Naive thymus-derived CD4-positive, alpha-beta T cell (primary cell): ENCODE data around the gene CFAP251. TPM values are rescaled to one million over a fixed set of nuclear protein-coding genes. Genes with fewer than 3 reads are reported as not detected.
A peak's percentile ranks its signal among the peaks of the same experiment; 100 is the strongest.

Source experiments
- ATAC-seq: fragments of 150-1000 bp; cut with Tn5 transposase; 2 replicates; pipeline ENCODE4 v1.10.0; 2021; ENCODE audit warnings: mild to moderate bottlenecking, moderate library complexity
- CTCF ChIA-PET: fragments of 350-600 bp; sonication (Branson Sonifier 250); formaldehyde crosslinking; loops from one replicate; lab custom pipeline; 2021; ENCODE audit warnings: antibody characterized with exemption; lab: Charles Lee
- POLR2A ChIA-PET: fragments of 350-600 bp; sonication (Branson Sonifier 250); formaldehyde crosslinking; loops from one replicate; lab custom pipeline; 2021; ENCODE audit warnings: antibody characterized with exemption, inconsistent platforms; lab: Charles Lee
- DNase-seq, 9 donors: peaks; one replicate each; pipeline versions ENCODE4 v3.0.0 to v3.0.0-alpha.2; 2020 to 2022; ENCODE audit warnings: mixed read lengths in 1 of 9
- H3K27ac ChIP-seq: one replicate; pipeline ENCODE4 v1.7.0; 2013; ENCODE audit warnings: mild to moderate bottlenecking, low read depth, low read length, moderate library complexity
- H3K27me3 ChIP-seq, 2 donors: one replicate each; pipeline ENCODE4 v1.7.0; 2013; ENCODE audit warnings: low read length in 2 of 2, mild to moderate bottlenecking in 2 of 2, moderate library complexity in 2 of 2; ENCODE audit not compliant: control insufficient read depth in 2 of 2, insufficient read depth in 2 of 2
- H3K36me3 ChIP-seq, 3 experiments: 1 replicate in 2 of 3; 2 replicates in 1 of 3; pipeline ENCODE4 v1.7.0; 2013; ENCODE audit warnings: low read length in 3 of 3, mild to moderate bottlenecking in 3 of 3, moderate library complexity in 1 of 3; ENCODE audit not compliant: insufficient read depth in 3 of 3, control insufficient read depth in 2 of 3
- H3K4me1 ChIP-seq, 2 donors: one replicate each; pipeline ENCODE4 v1.7.0; 2013; ENCODE audit warnings: low read length in 2 of 2, mild to moderate bottlenecking in 2 of 2, moderate library complexity in 1 of 2; ENCODE audit not compliant: control insufficient read depth in 2 of 2, insufficient read depth in 2 of 2
- H3K4me3 ChIP-seq: 2 replicates; pipeline ENCODE4 v1.7.0; 2013; ENCODE audit warnings: mild to moderate bottlenecking, low read length
- H3K9me3 ChIP-seq, 3 experiments: 1 replicate in 2 of 3; 2 replicates in 1 of 3; pipeline ENCODE4 v1.7.0; 2013; ENCODE audit warnings: low read length in 3 of 3; ENCODE audit not compliant: control insufficient read depth in 2 of 3
- H3K27ac Mint-ChIP-seq, 9 donors: one replicate each; pipeline ENCODE4 v1.8.0; 2020 to 2022; ENCODE audit warnings: mixed read lengths in 9 of 9, mild to moderate bottlenecking in 8 of 9, moderate library complexity in 5 of 9, inconsistent platforms in 2 of 9
- H3K27me3 Mint-ChIP-seq, 5 donors: one replicate each; pipeline ENCODE4 v1.8.0; 2021 to 2022; ENCODE audit warnings: mixed read lengths in 5 of 5, mild to moderate bottlenecking in 1 of 5
- H3K36me3 Mint-ChIP-seq, 5 donors: one replicate each; pipeline ENCODE4 v1.8.0; 2020 to 2022; ENCODE audit warnings: mixed read lengths in 5 of 5, mild to moderate bottlenecking in 3 of 5, inconsistent platforms in 1 of 5
- H3K4me1 Mint-ChIP-seq, 7 donors: one replicate each; pipeline ENCODE4 v1.8.0; 2020 to 2022; ENCODE audit warnings: mixed read lengths in 7 of 7, mild to moderate bottlenecking in 3 of 7, inconsistent platforms in 1 of 7
- H3K4me3 Mint-ChIP-seq, 10 donors: one replicate each; pipeline ENCODE4 v1.8.0; 2020 to 2022; ENCODE audit warnings: mild to moderate bottlenecking in 10 of 10, mixed read lengths in 10 of 10, moderate library complexity in 6 of 10, inconsistent platforms in 2 of 10
- H3K9me3 Mint-ChIP-seq, 11 donors: one replicate each; pipeline ENCODE4 v1.8.0; 2020 to 2022; ENCODE audit warnings: mixed read lengths in 11 of 11, mild to moderate bottlenecking in 4 of 11, inconsistent platforms in 1 of 11, moderate library complexity in 1 of 11
- intact Hi-C, 2 donors: fragments of 100-400 bp; cut with micrococcal nuclease; formaldehyde crosslinking; loops; one replicate each; pipeline ENCODE4 v1.15.1; 2023
- polyA plus RNA-seq, 2 donors: library from polyadenylated mRNA; unstranded; fragments of 300-500 nt; fragmentation: Illumina TruSeq; gene quantifications; one replicate each; pipeline ENCODE4 v1.2.3, GENCODE V29; 2021
- total RNA-seq, 6 experiments: library from RNA in 5 of 6; stranded (reverse) in 5 of 6; gene quantifications; 1 replicate in 5 of 6; 2 replicates in 1 of 6; pipeline ENCODE4 v1.2.3 and lab custom pipeline; 2021 to 2026

CFAP251 gene
- total and polyA plus RNA-seq, 7 experiments from 2014 or later, result 0.38 to 1.5 (median 0.88) TPM; not detected in 2

GRCh38 chr12:122013791-122014590 is 95.6 kb downstream of the CFAP251 start:
- Histone ChIP-seq H3K9me3 (no peaks in the 10 kb centered on the region), H3K4me1 (no peaks in the 10 kb centered on the region), H3K36me3 (no peaks in the 10 kb centered on the region), H3K27ac (no peak overlapping the region), H3K27me3 (no peaks in the 10 kb centered on the region), H3K4me3 (no peak overlapping the region)
- Mint-ChIP-seq H3K27me3 (peaks cover 0 to 11% (median 0%) of the 10 kb centered on the region in 5 donors), H3K27ac (peak overlapping the region in 1 of 9 donors; percentile 59), H3K9me3 (peaks cover 0 to 13% (median 2%) of the 10 kb centered on the region in 11 donors), H3K4me3 (peak overlapping the region in 2 of 10 donors; percentile 4 to 64), H3K4me1 (peaks cover 0 to 4% (median 0%) of the 10 kb centered on the region in 7 donors), H3K36me3 (peaks cover 0 to 2% (median 0%) of the 10 kb centered on the region in 5 donors)
- ChIA-PET CTCF (interaction anchor here (0.6 kb wide), 1 partner anchor 59 kb away, joined by 3 read pairs; no protein-coding TSS in a partner anchor), POLR2A (interaction anchor here (0.6 to 1.1 kb wide), 3 partner anchors 19 to 1283 kb away, joined by 3 to 4 read pairs (median 3); no protein-coding TSS in a partner anchor)
- DNase-seq (no peak), ATAC-seq (no peak)
- intact Hi-C loops, result no loop called here

GRCh38 chr12:122014781-122015180 is 96.4 kb downstream of the CFAP251 start:
- peaks cover 0 to 18% (median 3%) of the 10 kb centered on the region in 5 donors for H3K27me3 Mint-ChIP-seq
- ATAC-seq, result no peak
- H3K4me1 ChIP-seq, result no peaks in the 10 kb centered on the region
- no peak overlapping the region for H3K4me3 Mint-ChIP-seq
- H3K4me1 Mint-ChIP-seq, result peaks cover 0 to 4% (median 0%) of the 10 kb centered on the region in 7 donors
- intact Hi-C loops, result no loop called here
- H3K9me3 Mint-ChIP-seq, result peaks cover 0 to 15% (median 3%) of the 10 kb centered on the region in 11 donors
- no peaks in the 10 kb centered on the region for H3K9me3 ChIP-seq
- peaks cover 0 to 6% (median 0%) of the 10 kb centered on the region in 5 donors for H3K36me3 Mint-ChIP-seq
- H3K27ac Mint-ChIP-seq, result no peak overlapping the region
- no peaks in the 10 kb centered on the region for H3K27me3 ChIP-seq
- no peak overlapping the region for H3K27ac ChIP-seq
- ChIA-PET CTCF (no interaction called here), POLR2A (interaction anchor here (0.6 kb wide), 2 partner anchors 248 to 1284 kb away, joined by 3 to 4 read pairs; no protein-coding TSS in a partner anchor)
- no peak overlapping the region for H3K4me3 ChIP-seq
- no peaks in the 10 kb centered on the region for H3K36me3 ChIP-seq
- no peak for DNase-seq

- ATAC-seq (no peak), DNase-seq (no peak)
- Mint-ChIP-seq H3K36me3 (peaks cover 0 to 8% (median 0%) of the 10 kb centered on the region in 5 donors), H3K27me3 (peaks cover 5 to 31% (median 6%) of the 10 kb centered on the region in 5 donors), H3K4me1 (peaks cover 0 to 15% (median 10%) of the 10 kb centered on the region in 7 donors), H3K9me3 (peaks cover 0 to 20% (median 3%) of the 10 kb centered on the region in 11 donors), H3K4me3 (peak overlapping the region in 2 of 10 donors; percentile 9 to 43), H3K27ac (peak overlapping the region in 1 of 9 donors; percentile 76)
- Histone ChIP-seq H3K9me3 (no peaks in the 10 kb centered on the region), H3K27me3 (no peaks in the 10 kb centered on the region), H3K36me3 (no peaks in the 10 kb centered on the region), H3K4me3 (no peak overlapping the region), H3K4me1 (peaks cover 0 to 11% of the 10 kb centered on the region in 2 donors), H3K27ac (no peak overlapping the region)
- intact Hi-C loops, result no loop called here
- ChIA-PET POLR2A (no interaction called here), CTCF (no interaction called here)
Measured at GRCh38 chr12:122018457-122018856, 100.1 kb downstream of the CFAP251 start.

GRCh38 chr12:122018937-122019336 is 100.5 kb downstream of the CFAP251 start:
- Mint-ChIP-seq H3K27ac (no peak overlapping the region), H3K36me3 (peaks cover 0 to 8% (median 0%) of the 10 kb centered on the region in 5 donors), H3K27me3 (peaks cover 5 to 31% (median 6%) of the 10 kb centered on the region in 5 donors), H3K9me3 (peaks cover 0 to 20% (median 3%) of the 10 kb centered on the region in 11 donors), H3K4me3 (peak overlapping the region in 1 of 10 donors; percentile 9), H3K4me1 (peaks cover 0 to 15% (median 10%) of the 10 kb centered on the region in 7 donors)
- Histone ChIP-seq H3K36me3 (no peaks in the 10 kb centered on the region), H3K4me1 (peaks cover 0 to 15% of the 10 kb centered on the region in 2 donors), H3K4me3 (no peak overlapping the region), H3K9me3 (no peaks in the 10 kb centered on the region), H3K27me3 (no peaks in the 10 kb centered on the region), H3K27ac (no peak overlapping the region)
- CTCF ChIA-PET, result interaction anchor here (0.6 kb wide), 1 partner anchor 540 kb away, joined by 3 read pairs; no protein-coding TSS in a partner anchor
- no peak for DNase-seq
- POLR2A ChIA-PET, result no interaction called here
- intact Hi-C loops, result no loop called here
- no peak for ATAC-seq

- peaks cover 5 to 31% (median 6%) of the 10 kb centered on the region in 5 donors for H3K27me3 Mint-ChIP-seq
- Histone ChIP-seq H3K4me3 (peak overlapping the region; percentile 8), H3K27ac (no peak overlapping the region), H3K4me1 (peaks cover 0 to 18% of the 10 kb centered on the region in 2 donors), H3K27me3 (no peaks in the 10 kb centered on the region), H3K9me3 (no peaks in the 10 kb centered on the region), H3K36me3 (no peaks in the 10 kb centered on the region)
- H3K4me3 Mint-ChIP-seq, result peak overlapping the region; percentile 85 to 93 (median 88)
- H3K4me1 Mint-ChIP-seq, result peaks cover 0 to 12% (median 10%) of the 10 kb centered on the region in 7 donors
- DNase-seq, result no peak
- ATAC-seq, result no peak
- peak overlapping the region in 6 of 9 donors; percentile 51 to 83 (median 82) for H3K27ac Mint-ChIP-seq
- ChIA-PET POLR2A (interaction anchor here (0.7 to 1.3 kb wide), 3 partner anchors 12 to 226 kb away, joined by 3 read pairs; no protein-coding TSS in a partner anchor), CTCF (interaction anchor here (0.5 to 1.0 kb wide), 3 partner anchors 102 to 923 kb away, joined by 3 to 4 read pairs (median 3); partner anchors contain the start of gene CFAP251)
- intact Hi-C loops, result loop anchor here in 1 of 2 donors (5.0 kb wide), 1 partner anchor 103 kb away; the partner anchor contains the start of gene CFAP251
- peaks cover 0 to 20% (median 3%) of the 10 kb centered on the region in 11 donors for H3K9me3 Mint-ChIP-seq
- H3K36me3 Mint-ChIP-seq, result peaks cover 0 to 8% (median 0%) of the 10 kb centered on the region in 5 donors
Measured at GRCh38 chr12:122020795-122021192, 102.4 kb downstream of the CFAP251 start.

- DNase-seq, result peak in 4 of 9 donors; percentile 17 to 35 (median 22)
- POLR2A ChIA-PET, result interaction anchor here (0.7 to 1.3 kb wide), 4 partner anchors 12 to 227 kb away, joined by 3 to 4 read pairs (median 3); no protein-coding TSS in a partner anchor
Measured at GRCh38 chr12:122021193-122021821, 102.9 kb downstream of the CFAP251 start.

More at GRCh38 chr12:122021193-122021821, 102.9 kb downstream of the CFAP251 start:
- peaks cover 0 to 20% (median 3%) of the 10 kb centered on the region in 11 donors for H3K9me3 Mint-ChIP-seq
- H3K27me3 ChIP-seq, result no peaks in the 10 kb centered on the region
- intact Hi-C loops, result loop anchor here in 1 of 2 donors (5.0 kb wide), 1 partner anchor 104 kb away; the partner anchor contains the start of gene CFAP251
- H3K36me3 Mint-ChIP-seq, result peaks cover 0 to 8% (median 0%) of the 10 kb centered on the region in 5 donors
- peak overlapping the region; percentile 85 to 94 (median 90) for H3K4me3 Mint-ChIP-seq
- peaks cover 5 to 31% (median 6%) of the 10 kb centered on the region in 5 donors for H3K27me3 Mint-ChIP-seq
- H3K4me1 Mint-ChIP-seq, result peaks cover 0 to 12% (median 10%) of the 10 kb centered on the region in 7 donors
- CTCF ChIA-PET, result interaction anchor here (0.7 to 1.0 kb wide), 2 partner anchors 103 to 219 kb away, joined by 3 to 4 read pairs; partner anchors contain the start of gene CFAP251
- no peak overlapping the region for H3K27ac ChIP-seq
- no peaks in the 10 kb centered on the region for H3K36me3 ChIP-seq
- peaks cover 0 to 18% of the 10 kb centered on the region in 2 donors for H3K4me1 ChIP-seq
- ATAC-seq, result no peak
- peak overlapping the region in 8 of 9 donors; percentile 38 to 83 (median 78) for H3K27ac Mint-ChIP-seq
- H3K4me3 ChIP-seq, result peak overlapping the region; percentile 8
- no peaks in the 10 kb centered on the region for H3K9me3 ChIP-seq
